MG63 (cell line): ENCODE data around the gene DRICH1. TPM values are rescaled to one million over a fixed set of nuclear protein-coding genes. Genes with fewer than 3 reads are reported as not detected.
"Not testable (repeated sequence)": the region's sequence is repeated elsewhere in the genome, so short reads cannot be mapped to it uniquely, and the experiment has no call there.

Experiments used
- DNase-seq: peaks from one replicate; pipeline ENCODE4 v3.0.0-alpha.2; 2020
- H3K27me3 ChIP-seq: fragments of 250-450 bp; sonication (Bioruptor Pico); 2 replicates; pipeline ENCODE4 v1.5.1; 2020; ENCODE audit warnings: mild to moderate bottlenecking, moderate library complexity
- H3K36me3 ChIP-seq: fragments of 250-450 bp; sonication (Bioruptor Pico); 2 replicates; pipeline ENCODE4 v1.5.1; 2020; ENCODE audit warnings: mild to moderate bottlenecking, moderate library complexity
- H3K4me3 ChIP-seq: fragments of 250-450 bp; sonication (Bioruptor Pico); 2 replicates; pipeline ENCODE4 v1.5.1; 2020; ENCODE audit warnings: mild to moderate bottlenecking, moderate library complexity
- H3K9me3 ChIP-seq: fragments of 250-450 bp; sonication (Bioruptor Pico); 2 replicates; pipeline ENCODE4 v1.5.1; 2020; ENCODE audit warnings: mild to moderate bottlenecking, moderate library complexity
- total RNA-seq: library from RNA; depleted of rRNA; stranded (reverse); fragments of >200 nt; shearing (Covaris generic); gene quantifications from 2 replicates; pipeline ENCODE4 v1.2.3, GENCODE V29; 2014; ENCODE audit warnings: low replicate concordance

Gene DRICH1
- total RNA-seq, 1 experiment from 2014 or later = not detected

DNA sequence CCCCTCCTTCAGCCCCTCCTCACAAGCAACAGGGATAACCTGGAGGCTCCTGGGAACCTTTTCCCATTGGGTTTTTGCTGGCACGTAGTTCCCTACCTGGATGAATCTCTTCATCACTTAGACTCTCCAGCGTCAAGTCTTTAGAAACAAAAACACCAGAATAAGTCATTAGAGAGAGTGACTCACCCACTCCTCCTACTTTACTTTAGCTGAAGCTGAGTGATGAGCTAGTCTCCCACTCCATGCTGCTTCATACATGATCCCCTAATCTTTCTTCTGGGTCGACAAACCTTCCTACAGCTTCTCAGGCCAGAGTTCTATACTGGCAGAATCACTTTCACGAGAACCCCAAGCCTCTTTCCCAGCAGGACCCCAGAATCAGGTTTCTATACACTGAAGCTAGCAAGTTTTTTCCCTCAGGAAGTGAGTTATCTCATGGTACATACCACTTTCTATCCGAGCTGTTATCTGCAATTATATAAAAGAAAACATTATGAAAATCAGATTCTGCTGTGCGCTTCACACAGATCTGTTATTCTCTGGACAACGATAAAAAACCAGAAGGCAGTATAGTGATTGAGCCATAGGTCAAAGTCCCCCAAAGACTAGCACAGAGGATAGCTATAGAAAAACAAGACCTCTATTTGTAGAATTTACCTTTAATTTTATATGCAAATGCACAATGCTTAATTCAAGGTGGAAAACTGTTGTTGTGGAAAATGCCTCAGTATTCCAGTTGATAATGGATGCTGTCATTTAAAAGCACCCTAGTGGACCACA is 18.7 kb downstream of the DRICH1 start:
- Histone ChIP-seq H3K36me3 (no peaks in the 10 kb centered on the region), H3K27me3 (no peaks in the 10 kb centered on the region), H3K4me3 (no peak overlapping the region), H3K9me3 (no peaks in the 10 kb centered on the region)
- DNase-seq = no peak

- no peak overlapping the region for H3K4me3 ChIP-seq
- no peak for DNase-seq
Observed at GRCh38 chr22:23609983-23610781, 21.9 kb downstream of the DRICH1 start.

GRCh38 chr22:23608583-23608982 is 23.5 kb downstream of the DRICH1 start:
- DNase-seq = no peak
- Histone ChIP-seq H3K4me3 (no peak overlapping the region), H3K36me3 (no peaks in the 10 kb centered on the region), H3K9me3 (no peaks in the 10 kb centered on the region), H3K27me3 (no peaks in the 10 kb centered on the region)

More at GRCh38 chr22:23609983-23610781, 21.9 kb downstream of the DRICH1 start:
- Histone ChIP-seq H3K27me3 (no peaks in the 10 kb centered on the region), H3K36me3 (no peaks in the 10 kb centered on the region), H3K9me3 (no peaks in the 10 kb centered on the region)

DNA sequence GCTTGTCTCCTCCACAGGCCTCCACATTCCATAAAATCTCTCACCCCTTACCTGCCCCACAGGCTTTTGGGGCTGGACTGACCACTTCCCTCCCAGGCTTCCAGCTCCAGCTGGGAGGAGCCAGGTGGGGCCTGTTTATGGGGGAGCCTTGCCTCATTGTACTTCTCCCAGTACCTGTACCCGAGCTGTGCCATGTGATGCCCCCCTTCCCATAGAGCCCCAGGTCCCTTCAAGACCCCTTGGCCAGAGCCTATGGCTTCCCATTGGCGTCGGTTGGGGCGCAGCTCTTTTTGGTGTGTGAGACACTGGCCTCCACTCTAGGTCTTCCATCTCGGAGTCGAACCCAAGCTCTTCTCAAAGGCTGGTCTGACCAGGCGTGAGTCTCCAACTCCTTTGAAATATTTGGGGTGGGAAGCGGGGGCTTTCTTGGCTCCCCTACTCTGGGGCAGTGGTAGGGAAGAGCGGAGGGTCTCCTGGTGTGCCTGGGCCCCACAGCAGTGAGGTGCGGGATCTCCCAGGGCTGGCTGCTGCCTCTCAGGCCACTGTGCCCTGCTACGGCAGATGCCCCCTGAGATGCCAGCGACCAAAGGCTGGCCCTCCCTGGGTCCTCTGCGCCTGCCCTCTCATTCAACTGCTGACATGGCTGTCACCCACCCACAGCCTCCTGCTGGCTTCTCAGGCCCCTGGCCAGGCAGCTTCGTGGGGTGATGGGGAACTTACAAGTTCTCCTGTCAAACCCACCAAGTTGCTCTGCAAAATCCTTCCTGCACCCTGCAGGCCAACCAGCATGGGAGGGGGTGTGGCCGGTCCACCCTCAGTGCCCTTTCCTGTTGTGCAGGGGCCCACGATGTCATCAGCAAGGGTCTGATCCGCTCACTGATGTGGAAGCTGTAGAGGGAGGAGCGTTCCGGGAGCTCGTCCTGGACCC is 25.7 kb downstream of the DRICH1 start:
- no peak for DNase-seq
- Histone ChIP-seq H3K27me3 (no peaks in the 10 kb centered on the region), H3K36me3 (no peaks in the 10 kb centered on the region), H3K4me3 (no peak overlapping the region), H3K9me3 (no peaks in the 10 kb centered on the region)

DNA sequence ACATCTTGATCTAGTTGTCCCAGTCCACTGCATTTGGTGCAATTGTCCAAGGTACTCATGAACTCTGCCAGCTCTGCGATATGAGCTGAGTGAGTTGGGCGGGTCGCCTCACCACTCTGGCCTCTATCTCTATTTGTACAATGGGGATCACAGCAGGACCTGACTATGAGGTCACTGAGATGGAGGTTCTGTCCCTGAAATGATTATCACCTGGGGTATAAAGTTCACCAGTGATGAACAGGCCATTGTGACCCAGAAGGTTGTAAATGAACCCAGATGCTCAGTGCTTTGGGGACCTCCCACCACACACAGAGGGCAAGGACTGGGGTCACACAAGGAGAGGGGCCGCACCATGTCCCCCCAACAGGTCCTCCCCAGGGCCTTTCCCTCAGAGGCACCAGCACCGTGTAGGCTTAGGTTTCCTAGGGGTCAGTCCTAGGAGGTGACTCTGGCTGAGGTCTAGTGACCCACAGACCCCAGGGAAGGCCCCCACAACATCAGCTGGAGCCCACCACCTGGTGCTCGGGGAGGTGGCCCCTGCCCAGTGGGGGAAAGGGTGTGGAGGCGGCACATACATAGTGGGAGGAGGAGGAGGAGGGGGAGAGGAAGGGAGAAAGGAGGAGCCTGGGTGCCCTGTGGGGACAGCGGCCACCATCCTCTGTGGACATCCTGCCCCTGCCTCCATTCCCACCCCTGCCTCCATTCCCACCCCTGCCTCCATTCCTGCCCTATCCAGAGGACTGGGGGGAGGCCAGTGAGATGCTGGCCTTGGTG is 27.0 kb downstream of the DRICH1 start:
- Histone ChIP-seq H3K27me3 (no peaks in the 10 kb centered on the region), H3K36me3 (no peaks in the 10 kb centered on the region), H3K9me3 (no peaks in the 10 kb centered on the region), H3K4me3 (no peak overlapping the region)
- no peak for DNase-seq

GRCh38 chr22:23603266-23603665 is 28.9 kb downstream of the DRICH1 start:
- Histone ChIP-seq H3K4me3 (no peak overlapping the region), H3K9me3 (no peaks in the 10 kb centered on the region), H3K36me3 (no peaks in the 10 kb centered on the region), H3K27me3 (no peaks in the 10 kb centered on the region)
- DNase-seq = no peak

DNA sequence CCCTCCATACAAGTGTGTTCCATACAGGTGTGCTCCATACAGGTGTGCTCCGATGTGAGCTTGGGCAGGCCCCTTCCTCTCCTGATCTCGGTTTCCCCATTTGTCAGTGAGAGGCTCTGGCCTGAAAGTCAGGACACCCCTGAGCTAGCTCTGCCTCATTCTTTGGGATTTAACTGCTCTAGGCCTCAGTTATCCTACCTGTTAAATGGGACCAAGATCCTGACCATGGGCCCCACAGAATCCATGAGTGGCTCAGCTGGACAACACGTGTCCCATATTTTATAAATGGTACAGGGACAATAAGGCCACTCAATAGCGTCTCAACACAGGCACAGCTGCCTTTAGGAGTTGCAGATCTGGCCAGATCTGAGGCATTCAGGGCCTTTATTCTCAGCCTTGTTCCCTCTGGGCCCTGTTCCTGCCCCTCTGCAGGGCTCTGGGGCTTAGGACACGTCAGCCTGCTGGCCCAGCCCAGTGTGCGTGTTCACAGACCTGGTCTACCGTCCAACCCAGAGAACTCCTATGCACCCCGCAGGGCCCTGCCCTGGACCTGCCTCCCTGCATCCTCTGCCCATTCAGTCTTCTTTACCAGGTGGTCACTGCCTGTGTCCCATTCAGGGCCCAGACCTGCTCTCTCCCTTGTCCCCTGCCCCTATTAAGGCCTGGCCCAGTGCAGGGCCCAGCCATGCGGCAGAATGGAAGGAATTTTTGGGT is 33.2 kb downstream of the DRICH1 start:
- Histone ChIP-seq H3K27me3 (no peaks in the 10 kb centered on the region), H3K4me3 (no peak overlapping the region), H3K36me3 (no peaks in the 10 kb centered on the region), H3K9me3 (no peaks in the 10 kb centered on the region)
- DNase-seq = no peak

- H3K27me3 ChIP-seq = not testable (repeated sequence)
Observed at GRCh38 chr22:23597576-23598268, 34.4 kb downstream of the DRICH1 start.

DNA sequence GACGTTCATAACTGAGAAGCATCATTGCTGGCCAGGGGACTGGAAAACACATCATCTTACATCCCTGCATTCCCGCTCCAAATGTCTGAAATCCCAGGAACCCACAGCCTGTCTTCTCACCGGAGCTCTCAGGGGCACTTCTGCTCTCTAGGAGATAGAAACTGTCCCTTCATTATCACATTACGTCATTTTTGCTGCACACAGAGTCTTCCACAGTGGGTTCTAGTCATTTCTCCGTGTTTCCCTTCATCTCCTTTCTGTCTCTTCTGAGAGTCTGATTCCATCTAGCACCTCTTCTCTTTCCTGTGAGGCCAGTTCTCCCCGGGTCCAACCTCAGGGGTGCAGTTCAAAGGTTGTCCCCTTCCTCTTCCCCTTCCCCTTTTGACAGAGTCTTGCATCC is 36.2 kb downstream of the DRICH1 start:
- H3K9me3 ChIP-seq, DNase-seq, H3K27me3 ChIP-seq, H3K4me3 ChIP-seq, H3K36me3 ChIP-seq: not testable (repeated sequence)

More at GRCh38 chr22:23597576-23598268, 34.4 kb downstream of the DRICH1 start:
- H3K36me3 ChIP-seq, H3K9me3 ChIP-seq, DNase-seq, H3K4me3 ChIP-seq: not testable (repeated sequence)

- Histone ChIP-seq H3K36me3 (no peaks in the 10 kb centered on the region), H3K9me3 (no peaks in the 10 kb centered on the region), H3K27me3 (no peaks in the 10 kb centered on the region), H3K4me3 (no peak overlapping the region)
- DNase-seq = no peak
Observed at GRCh38 chr22:23591846-23592245, 40.3 kb downstream of the DRICH1 start.

DNA sequence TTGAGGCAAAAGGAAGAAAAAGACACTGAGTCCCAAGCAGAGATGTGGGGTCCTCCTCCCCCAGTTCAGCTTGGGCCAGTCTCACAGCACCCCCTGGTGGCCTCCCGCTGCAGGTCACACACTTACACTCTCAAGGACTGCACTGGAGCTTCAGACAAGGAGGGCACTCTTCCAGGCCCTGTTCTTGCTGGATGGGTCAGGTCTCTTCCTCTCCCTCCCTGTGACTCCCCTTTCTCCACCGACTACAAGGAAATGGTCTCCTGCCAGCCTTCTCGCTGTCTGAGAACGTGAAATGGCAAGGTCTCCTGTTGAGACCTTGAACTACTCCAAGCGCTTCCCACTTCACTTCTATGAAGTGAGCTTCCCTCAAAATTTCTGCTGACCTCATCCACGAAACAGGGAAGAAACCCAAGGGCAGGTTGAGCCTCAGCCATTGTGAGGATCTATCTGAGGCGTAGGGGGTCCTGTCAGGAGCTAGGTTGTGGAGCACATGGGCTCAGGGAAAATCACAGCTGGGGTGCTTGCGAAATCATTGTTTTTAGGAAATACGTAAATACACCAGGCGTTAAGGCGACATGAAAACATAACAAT is 40.8 kb downstream of the DRICH1 start:
- Histone ChIP-seq H3K9me3 (no peaks in the 10 kb centered on the region), H3K27me3 (no peaks in the 10 kb centered on the region), H3K4me3 (no peak overlapping the region), H3K36me3 (no peaks in the 10 kb centered on the region)
- DNase-seq = peak; percentile 30

- no peak for DNase-seq
- H3K9me3 ChIP-seq = no peaks in the 10 kb centered on the region
- H3K36me3 ChIP-seq = no peaks in the 10 kb centered on the region
- no peaks in the 10 kb centered on the region for H3K27me3 ChIP-seq
- H3K4me3 ChIP-seq = no peak overlapping the region
Observed at GRCh38 chr22:23583836-23584235, 48.3 kb downstream of the DRICH1 start.

GRCh38 chr22:23583153-23583552 is 49.0 kb downstream of the DRICH1 start:
- no peaks in the 10 kb centered on the region for H3K9me3 ChIP-seq
- DNase-seq = no peak
- H3K27me3 ChIP-seq = no peaks in the 10 kb centered on the region
- H3K4me3 ChIP-seq = no peak overlapping the region
- H3K36me3 ChIP-seq = no peaks in the 10 kb centered on the region

- H3K4me3 ChIP-seq = no peak overlapping the region
- DNase-seq = no peak
Observed at GRCh38 chr22:23581260-23581650, 50.9 kb downstream of the DRICH1 start.

More at GRCh38 chr22:23581260-23581650, 50.9 kb downstream of the DRICH1 start:
- Histone ChIP-seq H3K36me3 (no peaks in the 10 kb centered on the region), H3K9me3 (no peaks in the 10 kb centered on the region), H3K27me3 (no peaks in the 10 kb centered on the region)
